Measurements from ENCODE around the gene TLR1.

DNA sequence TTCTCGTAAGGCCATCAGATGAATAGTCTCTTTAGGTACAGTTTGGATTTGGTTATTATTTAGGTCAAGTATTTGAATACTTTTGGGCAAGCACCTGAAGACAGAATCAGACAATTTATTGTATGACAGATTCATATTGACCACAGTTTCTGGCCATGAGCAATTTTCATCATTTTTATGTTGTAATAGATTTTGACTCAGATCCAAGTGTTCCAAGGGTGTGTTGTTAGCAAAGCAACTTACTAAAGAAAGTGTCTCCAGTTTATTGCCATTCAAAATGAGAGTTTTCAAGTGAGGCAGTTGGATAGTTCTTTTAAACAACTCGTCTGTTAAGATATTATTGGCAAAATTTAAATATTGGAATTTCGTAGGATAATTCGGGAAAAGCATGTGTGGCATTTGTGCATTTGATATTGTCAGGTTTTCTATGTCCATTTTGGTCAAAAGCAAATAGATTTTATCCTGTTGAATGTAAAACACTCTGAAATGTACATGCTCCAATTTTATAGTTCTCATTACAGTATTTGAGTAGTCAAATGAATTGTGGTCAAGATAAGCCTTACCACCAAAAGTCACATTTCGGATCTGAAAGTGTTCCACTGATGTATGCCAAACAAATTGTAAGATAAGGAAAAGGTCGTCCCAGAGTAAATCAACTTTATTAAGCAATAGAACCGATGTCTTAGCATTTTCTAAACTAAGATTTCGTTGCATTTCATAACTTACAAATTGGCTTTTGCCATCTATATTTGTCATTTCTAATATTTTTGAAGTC is 30.2 kb downstream of the TLR1 start:
- no peak for TF ChIP-seq CTCF (IDR thresholded peaks at IDR 0.05)
- TF ChIP-seq POLR2AphosphoS5 (IDR thresholded peaks at IDR 0.05), result no peak
- TF ChIP-seq POLR2A (IDR thresholded peaks at IDR 0.05; ENCODE audit: low read depth), result no peak
